Stimulated activated CD4-positive, alpha-beta T cell treated with anti-CD3 and anti-CD28 coated beads, Interleukin-15, amount 100 ng/mL, for 48 hours (primary cell): ENCODE results near the gene TMEM181.
"Not testable (repeated sequence)": the region's sequence is repeated elsewhere in the genome, so short reads cannot be mapped to it uniquely, and the experiment has no call there.

ENCODE experiments used
- DNase-seq, 2 donors: peaks; one replicate each; pipeline ENCODE4 v3.0.0-alpha.2; 2020; ENCODE audit warnings: low read depth in 2 of 2

Gene TMEM181

GRCh38 chr6:158536891-158537798 is 22.7 kb upstream of the TMEM181 start:
- no peak for DNase-seq

- DNase-seq, result no peak
Observed at GRCh38 chr6:158538741-158539140, 21.1 kb upstream of the TMEM181 start.

GRCh38 chr6:158539413-158539812 is 20.5 kb upstream of the TMEM181 start:
- DNase-seq, result no peak

- no peak for DNase-seq
Observed at GRCh38 chr6:158539881-158540280, 20.0 kb upstream of the TMEM181 start.

- DNase-seq, result no peak
Observed at GRCh38 chr6:158543606-158544185, 16.2 kb upstream of the TMEM181 start.

GRCh38 chr6:158544428-158544827 is 15.5 kb upstream of the TMEM181 start:
- DNase-seq, result no peak

- no peak for DNase-seq
Observed at GRCh38 chr6:158545043-158545966, 14.6 kb upstream of the TMEM181 start.

GRCh38 chr6:158548418-158549161 is 11.3 kb upstream of the TMEM181 start:
- DNase-seq, result no peak

GRCh38 chr6:158552055-158552795 is 7.7 kb upstream of the TMEM181 start:
- DNase-seq, result no peak

- DNase-seq, result no peak
Observed at GRCh38 chr6:158552796-158553138, 7.1 kb upstream of the TMEM181 start.

GRCh38 chr6:158554611-158555361 is 5.1 kb upstream of the TMEM181 start:
- DNase-seq, result no peak

GRCh38 chr6:158556113-158556512 is 3.8 kb upstream of the TMEM181 start:
- no peak for DNase-seq

GRCh38 chr6:158557110-158557509 is 2.8 kb upstream of the TMEM181 start:
- not testable (repeated sequence) for DNase-seq

GRCh38 chr6:158557927-158558326 is 2.0 kb upstream of the TMEM181 start:
- DNase-seq, result no peak

GRCh38 chr6:158558415-158559306 is 1.2 kb upstream of the TMEM181 start:
- no peak for DNase-seq

- no peak for DNase-seq
Observed at GRCh38 chr6:158559338-158559894, 475 bp upstream of the TMEM181 start.

GRCh38 chr6:158560836-158561320 is 987 bp downstream of the TMEM181 start:
- DNase-seq, result no peak

GRCh38 chr6:158561321-158561884 is 1.5 kb downstream of the TMEM181 start:
- no peak for DNase-seq
